Type B pancreatic cell (in vitro differentiated cells): ENCODE results near the gene SPON1. TPM values are rescaled to one million over a fixed set of nuclear protein-coding genes. Genes with fewer than 3 reads are reported as not detected.
A peak's percentile ranks its signal among the peaks of the same experiment; 100 is the strongest.

Experiments used
- DNase-seq: peaks from one replicate; pipeline ENCODE4 v3.0.0; 2021; ENCODE audit warnings: mixed read lengths; ENCODE audit not compliant: unreplicated experiment; ENCODE audit errors: extremely low spot score
- H3K27ac Mint-ChIP-seq: 2 replicates; pipeline ENCODE4 v1.8.0; 2021; ENCODE audit warnings: mild to moderate bottlenecking, mixed read lengths
- H3K27me3 Mint-ChIP-seq: 2 replicates; pipeline ENCODE4 v1.8.0; 2021; ENCODE audit warnings: mixed read lengths
- H3K36me3 Mint-ChIP-seq: 2 replicates; pipeline ENCODE4 v1.8.0; 2021; ENCODE audit warnings: mixed read lengths
- H3K4me1 Mint-ChIP-seq: one replicate; pipeline ENCODE4 v1.8.0; 2021; ENCODE audit warnings: mixed read lengths; ENCODE audit not compliant: unreplicated experiment
- H3K4me3 Mint-ChIP-seq: 2 replicates; pipeline ENCODE4 v1.8.0; 2021; ENCODE audit warnings: mild to moderate bottlenecking, mixed read lengths
- H3K9me3 Mint-ChIP-seq: 2 replicates; pipeline ENCODE4 v1.8.0; 2021; ENCODE audit warnings: mixed read lengths
- total RNA-seq: library from RNA; stranded (reverse); gene quantifications from 2 replicates; pipeline ENCODE4 v1.2.1, GENCODE V29; 2021; ENCODE audit warnings: low replicate concordance
- TF ChIP-seq, protein P1 (sequence below): fragments of 200-600 bp; sonication (generic); conservative IDR thresholded peaks from 2 replicates; pipeline ENCODE4 v1.5.0; 2021; ENCODE audit warnings: antibody characterized with exemption, mild to moderate bottlenecking

The SPON1 gene
- total RNA-seq, 1 donor from 2014 or later = 31.7 TPM

DNA sequence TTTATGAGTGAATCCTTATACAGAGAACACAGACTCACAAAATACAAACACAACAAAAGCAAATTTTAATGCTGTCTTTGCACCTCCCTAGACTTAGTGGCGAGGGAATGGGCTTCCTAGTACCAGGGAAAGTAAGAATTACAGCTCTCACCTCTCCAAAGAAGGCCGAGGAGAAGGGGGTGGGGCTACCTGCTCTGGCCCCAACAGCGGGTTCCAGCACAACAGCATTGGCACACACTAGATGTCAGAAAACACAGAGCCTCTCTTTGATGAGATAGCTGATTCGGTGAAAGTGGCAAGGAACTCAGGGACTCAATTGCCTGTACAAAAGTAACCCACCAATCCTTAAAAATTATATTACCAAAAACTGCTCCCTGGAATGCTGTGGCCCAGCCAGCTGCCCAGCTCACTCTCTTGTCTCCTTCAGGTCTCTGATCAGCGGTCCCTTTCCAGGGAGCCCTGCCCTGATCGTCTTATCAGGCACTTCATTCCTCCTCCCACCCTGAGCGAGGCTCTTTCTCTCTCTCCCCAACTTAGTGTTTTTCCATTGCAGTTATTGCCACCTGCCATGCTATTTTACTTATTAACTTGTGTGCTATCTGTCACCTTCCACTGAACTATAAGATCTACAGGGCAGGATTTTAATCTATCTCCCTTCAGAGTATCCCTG lies 30.7 kb downstream of the SPON1 start:
- H3K9me3 Mint-ChIP-seq = no peaks in the 10 kb centered on the region
- H3K4me1 Mint-ChIP-seq = peaks cover 5% of the 10 kb centered on the region
- no peak for DNase-seq
- TF ChIP-seq, protein P1, sequence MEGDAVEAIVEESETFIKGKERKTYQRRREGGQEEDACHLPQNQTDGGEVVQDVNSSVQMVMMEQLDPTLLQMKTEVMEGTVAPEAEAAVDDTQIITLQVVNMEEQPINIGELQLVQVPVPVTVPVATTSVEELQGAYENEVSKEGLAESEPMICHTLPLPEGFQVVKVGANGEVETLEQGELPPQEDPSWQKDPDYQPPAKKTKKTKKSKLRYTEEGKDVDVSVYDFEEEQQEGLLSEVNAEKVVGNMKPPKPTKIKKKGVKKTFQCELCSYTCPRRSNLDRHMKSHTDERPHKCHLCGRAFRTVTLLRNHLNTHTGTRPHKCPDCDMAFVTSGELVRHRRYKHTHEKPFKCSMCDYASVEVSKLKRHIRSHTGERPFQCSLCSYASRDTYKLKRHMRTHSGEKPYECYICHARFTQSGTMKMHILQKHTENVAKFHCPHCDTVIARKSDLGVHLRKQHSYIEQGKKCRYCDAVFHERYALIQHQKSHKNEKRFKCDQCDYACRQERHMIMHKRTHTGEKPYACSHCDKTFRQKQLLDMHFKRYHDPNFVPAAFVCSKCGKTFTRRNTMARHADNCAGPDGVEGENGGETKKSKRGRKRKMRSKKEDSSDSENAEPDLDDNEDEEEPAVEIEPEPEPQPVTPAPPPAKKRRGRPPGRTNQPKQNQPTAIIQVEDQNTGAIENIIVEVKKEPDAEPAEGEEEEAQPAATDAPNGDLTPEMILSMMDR = no peak
- H3K36me3 Mint-ChIP-seq = no peaks in the 10 kb centered on the region
- H3K27ac Mint-ChIP-seq = peak overlapping the region; percentile 20
- peaks cover 10% of the 10 kb centered on the region for H3K27me3 Mint-ChIP-seq
- peak overlapping the region; percentile 7 for H3K4me3 Mint-ChIP-seq

DNA sequence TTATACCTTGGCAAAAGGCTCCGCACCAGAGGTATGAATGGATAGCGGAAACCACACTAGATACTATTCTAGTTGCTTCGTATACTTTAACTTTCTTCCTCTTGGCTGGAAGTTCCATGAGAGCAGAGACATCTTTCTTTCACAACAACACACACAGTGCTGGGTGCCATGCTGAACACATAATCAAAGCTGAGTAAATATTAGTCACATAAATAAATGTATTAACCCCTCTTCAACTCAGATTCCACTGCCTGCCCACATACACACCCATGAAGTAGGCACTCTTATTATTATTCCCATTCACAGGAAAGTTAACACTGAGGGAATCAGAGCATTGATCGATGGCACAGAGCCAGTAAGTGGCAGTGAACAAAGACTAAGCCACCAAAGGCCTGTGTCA lies 35.4 kb downstream of the SPON1 start:
- H3K36me3 Mint-ChIP-seq = no peaks in the 10 kb centered on the region
- DNase-seq = no peak
- H3K9me3 Mint-ChIP-seq = peaks cover 12% of the 10 kb centered on the region
- peaks cover 5% of the 10 kb centered on the region for H3K4me1 Mint-ChIP-seq
- no peak overlapping the region for H3K27ac Mint-ChIP-seq
- TF ChIP-seq, protein P1 = no peak
- no peak overlapping the region for H3K4me3 Mint-ChIP-seq
- H3K27me3 Mint-ChIP-seq = peaks cover 3% of the 10 kb centered on the region

- Mint-ChIP-seq H3K36me3 (no peaks in the 10 kb centered on the region), H3K9me3 (peaks cover 16% of the 10 kb centered on the region)
Observed at GRCh38 chr11:13999704-14000103, 37.2 kb downstream of the SPON1 start.

DNA sequence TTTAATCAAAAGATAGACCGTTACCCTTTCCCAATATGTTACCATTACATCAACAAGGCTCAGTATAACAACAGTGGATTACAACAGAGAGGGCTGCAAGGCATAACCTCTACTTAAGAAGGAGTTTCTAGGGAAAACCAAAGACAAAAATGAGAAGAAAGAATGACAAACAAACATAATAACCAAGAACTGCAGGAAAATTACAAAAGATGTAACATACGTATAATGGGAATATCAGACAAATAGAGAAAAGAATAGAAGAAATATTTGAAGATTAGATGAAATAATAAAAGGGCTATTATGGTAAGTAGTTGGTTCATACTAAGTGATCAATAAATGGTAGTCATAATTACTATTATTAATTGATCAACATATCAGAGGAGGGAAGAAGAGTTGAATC lies 39.1 kb downstream of the SPON1 start:
- no peaks in the 10 kb centered on the region for H3K4me1 Mint-ChIP-seq
- peaks cover 2% of the 10 kb centered on the region for H3K27me3 Mint-ChIP-seq
- no peak overlapping the region for H3K4me3 Mint-ChIP-seq
- DNase-seq = no peak
- H3K9me3 Mint-ChIP-seq = peaks cover 16% of the 10 kb centered on the region
- H3K36me3 Mint-ChIP-seq = no peaks in the 10 kb centered on the region
- H3K27ac Mint-ChIP-seq = no peak overlapping the region
- TF ChIP-seq, protein P1 = no peak

More at GRCh38 chr11:13999704-14000103, 37.2 kb downstream of the SPON1 start:
- no peak for DNase-seq
- no peaks in the 10 kb centered on the region for H3K27me3 Mint-ChIP-seq
- H3K4me1 Mint-ChIP-seq = no peaks in the 10 kb centered on the region
- TF ChIP-seq, protein P1 = no peak
- no peak overlapping the region for H3K4me3 Mint-ChIP-seq
- no peak overlapping the region for H3K27ac Mint-ChIP-seq

DNA sequence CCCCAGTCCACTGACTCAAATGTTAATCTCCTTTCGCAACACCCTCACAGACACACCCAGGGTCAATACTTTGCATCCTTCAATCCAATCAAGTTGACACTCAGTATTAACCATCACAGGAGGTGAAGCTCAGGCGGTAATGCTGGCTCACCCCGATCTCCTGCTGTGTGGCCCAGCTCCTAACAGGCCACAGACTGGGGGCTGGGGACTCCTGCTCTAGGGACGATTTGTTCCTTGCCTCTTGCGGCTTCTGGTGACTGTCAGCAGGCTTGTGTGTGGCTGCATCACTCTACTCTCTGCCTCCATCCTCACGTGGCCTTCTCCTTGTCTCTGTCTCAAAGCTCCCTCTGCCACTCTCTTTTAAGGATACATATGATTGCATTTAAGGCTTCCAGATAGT lies 45.0 kb downstream of the SPON1 start:
- Mint-ChIP-seq H3K4me3 (no peak overlapping the region), H3K9me3 (peaks cover 4% of the 10 kb centered on the region), H3K27me3 (peaks cover 2% of the 10 kb centered on the region), H3K4me1 (no peaks in the 10 kb centered on the region), H3K27ac (no peak overlapping the region), H3K36me3 (no peaks in the 10 kb centered on the region)
- DNase-seq = no peak
- TF ChIP-seq, protein P1 = no peak
